Activated T-cell treated with anti-CD3 and anti-CD28 coated beads for 24 hours (primary cell): ENCODE data around the gene STK16.
"Not testable (repeated sequence)": the region's sequence is repeated elsewhere in the genome, so short reads cannot be mapped to it uniquely, and the experiment has no call there.

Experiments used
- DNase-seq: peaks from one replicate; pipeline ENCODE4 v3.0.0-alpha.2; 2020; ENCODE audit warnings: low read depth

The STK16 gene

GRCh38 chr2:219244789-219245147 lies 511 bp upstream of the STK16 start:
- no peak for DNase-seq

- no peak for DNase-seq
Observed at GRCh38 chr2:219245899-219246230, 586 bp downstream of the STK16 start.

GRCh38 chr2:219246559-219246958 lies 1.3 kb downstream of the STK16 start:
- DNase-seq = no peak

- DNase-seq = peak; percentile 54
Observed at GRCh38 chr2:219247678-219248642, 2.7 kb downstream of the STK16 start.

- no peak for DNase-seq
Observed at GRCh38 chr2:219248845-219249202, 3.5 kb downstream of the STK16 start.

GRCh38 chr2:219249203-219249980 lies 4.1 kb downstream of the STK16 start:
- DNase-seq = no peak

GRCh38 chr2:219250049-219250781 lies 4.9 kb downstream of the STK16 start:
- no peak for DNase-seq

- DNase-seq = no peak
Observed at GRCh38 chr2:219251656-219252055, 6.4 kb downstream of the STK16 start.

GRCh38 chr2:219252084-219252483 lies 6.8 kb downstream of the STK16 start:
- DNase-seq = no peak

GRCh38 chr2:219252570-219252899 lies 7.3 kb downstream of the STK16 start:
- DNase-seq = no peak

- no peak for DNase-seq
Observed at GRCh38 chr2:219252900-219253752, 7.8 kb downstream of the STK16 start, which contains the start of gene TUBA4B. Gene TUBA4B (plus strand): TSS chr2:219253243. CDS start chr2:219253408, 165 bp downstream.

- peak; percentile 86 for DNase-seq
Observed at GRCh38 chr2:219253753-219254589, 8.7 kb downstream of the STK16 start, which contains the start of gene TUBA4A. Gene TUBA4A (minus strand): TSS chr2:219253918. CDS start chr2:219253858, 60 bp downstream.

GRCh38 chr2:219254590-219255201 lies 9.4 kb downstream of the STK16 start:
- DNase-seq = no peak

GRCh38 chr2:219258942-219259341 lies 13.7 kb downstream of the STK16 start:
- not testable (repeated sequence) for DNase-seq

GRCh38 chr2:219261024-219261855 lies 16.0 kb downstream of the STK16 start:
- no peak for DNase-seq

GRCh38 chr2:219266232-219266631 lies 21.0 kb downstream of the STK16 start:
- DNase-seq = no peak

GRCh38 chr2:219266886-219267285 lies 21.6 kb downstream of the STK16 start:
- no peak for DNase-seq

- DNase-seq = no peak
Observed at GRCh38 chr2:219268294-219268693, 23.0 kb downstream of the STK16 start.

- no peak for DNase-seq
Observed at GRCh38 chr2:219269362-219270054, 24.2 kb downstream of the STK16 start.
